NCI-H82 (cell line): ENCODE data around the gene UROS.

Experiments
- DNase-seq: peaks from one replicate; lab custom pipeline; 2025; lab: John Stamatoyannopoulos, UW

The UROS gene

GRCh38 chr10:125762692-125763648 is 60.1 kb downstream of the UROS start:
- no peak for DNase-seq

- DNase-seq = no peak
These were observed 61.1 kb downstream of the UROS start for GRCh38 chr10:125761961-125762360.

DNA sequence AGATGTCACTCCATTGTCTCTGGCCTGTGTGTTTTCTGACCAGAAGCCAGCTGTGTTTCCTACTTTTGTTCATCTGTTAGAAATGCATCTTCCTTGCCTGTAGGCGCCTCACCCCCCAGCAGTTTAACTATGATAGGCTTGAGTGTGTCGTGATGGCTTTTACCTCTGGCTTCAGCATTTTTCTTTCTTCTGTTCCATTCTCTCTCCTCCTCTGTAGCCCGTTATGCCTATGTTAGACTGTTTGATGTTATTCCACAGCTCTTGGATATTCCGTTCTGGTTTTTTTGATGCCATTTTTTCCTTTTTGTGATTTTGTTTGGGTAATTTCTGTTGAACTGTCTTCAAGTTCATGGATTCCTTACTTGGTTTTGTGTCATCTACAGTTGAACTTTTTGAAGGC is 65.3 kb downstream of the UROS start:
- no peak for DNase-seq

DNA sequence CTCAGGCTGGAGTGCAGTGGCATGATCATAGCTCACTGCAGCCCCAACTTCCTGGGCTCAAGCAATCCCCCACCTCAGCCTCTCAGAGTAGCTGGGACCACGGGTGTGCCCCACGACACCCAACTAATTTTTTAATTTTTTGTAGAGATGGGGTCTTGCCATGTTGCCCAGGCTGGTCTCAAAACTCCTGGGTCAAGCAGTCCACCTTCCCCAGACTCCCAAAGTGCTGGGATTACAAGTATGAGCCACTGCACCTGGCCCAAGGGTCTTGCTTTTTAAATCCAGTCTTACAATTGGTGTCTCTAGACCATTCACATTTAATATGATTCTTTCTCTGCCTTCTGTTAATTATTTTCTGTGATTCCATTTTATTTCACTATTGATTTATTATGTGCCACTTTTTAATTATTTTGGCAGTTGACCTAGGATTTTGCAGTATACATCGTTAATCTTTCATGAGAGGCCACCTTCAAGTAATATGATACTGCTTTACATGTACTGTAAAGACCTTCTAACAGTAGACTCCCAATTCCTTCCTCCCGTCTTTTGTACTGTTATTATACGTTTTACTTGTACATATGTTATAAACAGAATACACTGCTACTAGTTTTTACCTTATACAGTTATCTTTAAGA is 66.1 kb downstream of the UROS start:
- DNase-seq = no peak

- DNase-seq = no peak
These were observed 66.9 kb downstream of the UROS start for GRCh38 chr10:125756196-125756595.

- no peak for DNase-seq
These were observed 75.6 kb downstream of the UROS start for GRCh38 chr10:125747417-125747816.

GRCh38 chr10:125744909-125745308 is 78.1 kb downstream of the UROS start:
- no peak for DNase-seq

GRCh38 chr10:125742465-125742864 is 80.6 kb downstream of the UROS start:
- DNase-seq = no peak

- no peak for DNase-seq
These were observed 82.9 kb downstream of the UROS start for GRCh38 chr10:125739994-125740679.
